HG03066 (cell line): ENCODE results near the gene ATP6V1E1.
"Not testable (repeated sequence)": the region's sequence is repeated elsewhere in the genome, so short reads cannot be mapped to it uniquely, and the experiment has no call there.

ENCODE experiments used
- ATAC-seq: cut with Tn5 transposase; IDR thresholded peaks from one replicate; pipeline ENCODE4 v1.9.1; 2021; ENCODE audit warnings: low read depth; ENCODE audit not compliant: unreplicated experiment

Gene ATP6V1E1

GRCh38 chr22:17586831-17587440 lies 41.6 kb downstream of the ATP6V1E1 start:
- ATAC-seq: no peak

GRCh38 chr22:17583151-17583550 lies 45.4 kb downstream of the ATP6V1E1 start:
- no peak for ATAC-seq

- ATAC-seq: no peak
These were observed 46.9 kb downstream of the ATP6V1E1 start for GRCh38 chr22:17581631-17582030.

- no peak for ATAC-seq
These were observed 47.5 kb downstream of the ATP6V1E1 start for GRCh38 chr22:17581056-17581455.

- ATAC-seq: no peak
These were observed 48.0 kb downstream of the ATP6V1E1 start for GRCh38 chr22:17580441-17581031.

- no peak for ATAC-seq
These were observed 49.0 kb downstream of the ATP6V1E1 start for GRCh38 chr22:17579535-17579981.

- ATAC-seq: no peak
These were observed 50.3 kb downstream of the ATP6V1E1 start for GRCh38 chr22:17578136-17578754.

- ATAC-seq: no peak
These were observed 52.1 kb downstream of the ATP6V1E1 start for GRCh38 chr22:17576470-17576869.

GRCh38 chr22:17575681-17576080 lies 52.9 kb downstream of the ATP6V1E1 start:
- ATAC-seq: no peak

- no peak for ATAC-seq
These were observed 53.4 kb downstream of the ATP6V1E1 start for GRCh38 chr22:17575151-17575550.

GRCh38 chr22:17570851-17571631 lies 57.5 kb downstream of the ATP6V1E1 start:
- ATAC-seq: no peak

- ATAC-seq: no peak
These were observed 58.5 kb downstream of the ATP6V1E1 start for GRCh38 chr22:17569971-17570511.

GRCh38 chr22:17566776-17567175 lies 61.8 kb downstream of the ATP6V1E1 start:
- no peak for ATAC-seq

GRCh38 chr22:17566016-17566687 lies 62.4 kb downstream of the ATP6V1E1 start:
- not testable (repeated sequence) for ATAC-seq

- ATAC-seq: no peak
These were observed 64.6 kb downstream of the ATP6V1E1 start for GRCh38 chr22:17563936-17564391.

- ATAC-seq: no peak
These were observed 65.4 kb downstream of the ATP6V1E1 start, which contains the start of gene SLC25A18 for GRCh38 chr22:17562906-17563870. SLC25A18 (plus strand) TSS chr22:17563498; CDS start chr22:17579945, 16,447 bp downstream.

GRCh38 chr22:17559188-17559587 lies 69.4 kb downstream of the ATP6V1E1 start:
- ATAC-seq: no peak

GRCh38 chr22:17554814-17555213 lies 73.7 kb downstream of the ATP6V1E1 start:
- ATAC-seq: no peak

GRCh38 chr22:17552737-17553136 lies 75.8 kb downstream of the ATP6V1E1 start:
- no peak for ATAC-seq
